ENCODE measurements around the gene PABPC1L. TPM values are rescaled to one million over a fixed set of nuclear protein-coding genes. Genes with fewer than 3 reads are reported as not detected.
A peak's percentile ranks its signal among the peaks of the same experiment; 100 is the strongest.

PABPC1L gene
- polyA plus RNA-seq, 1 donor (not counting 4 experiments of a cell fraction or from before 2014, with no cell fraction given), result 31.4 TPM

- Histone ChIP-seq H3K36me3 (ENCODE audit: control insufficient read depth in 2 of 2, extremely low read depth in 1 of 2, insufficient read depth in 2 of 2, low read length in 2 of 2) (peaks cover 20 to 26% of the 10 kb centered on the region in 2 experiments), H3K9me3 (ENCODE audit: control insufficient read depth, low read depth, low read length) (no peaks in the 10 kb centered on the region), H3K4me1 (ENCODE audit: control insufficient read depth, extremely low read depth, insufficient read depth, low read length) (peaks cover 11% of the 10 kb centered on the region), H3K27me3 (ENCODE audit: control insufficient read depth, extremely low read depth, insufficient read depth, low read length) (no peaks in the 10 kb centered on the region), H3K4me2 (ENCODE audit: control insufficient read depth, extremely low read depth, insufficient read depth, low read depth, low read length) (no peak overlapping the region), H3K27ac (ENCODE audit: control insufficient read depth, insufficient read depth, low read length) (no peak overlapping the region), H3K9me1 (ENCODE audit: control insufficient read depth, extremely low read depth, insufficient read depth, low read length) (peaks cover 3% of the 10 kb centered on the region), H4K20me1 (ENCODE audit: control insufficient read depth, extremely low read depth, insufficient read depth, low read length) (no peaks in the 10 kb centered on the region), H3K9ac (ENCODE audit: control insufficient read depth, extremely low read depth, insufficient read depth, low read length) (no peak overlapping the region), H3K4me3 (ENCODE audit: control insufficient read depth in 2 of 3, extremely low read depth in 1 of 3, insufficient read depth in 2 of 3, low read depth in 1 of 3, low read length in 3 of 3) (no peak overlapping the region), H2AFZ (ENCODE audit: control insufficient read depth, low read length) (no peak overlapping the region), H3K79me2 (ENCODE audit: control insufficient read depth, insufficient read depth, low read length) (no peaks in the 10 kb centered on the region)
- TF ChIP-seq, protein P1, sequence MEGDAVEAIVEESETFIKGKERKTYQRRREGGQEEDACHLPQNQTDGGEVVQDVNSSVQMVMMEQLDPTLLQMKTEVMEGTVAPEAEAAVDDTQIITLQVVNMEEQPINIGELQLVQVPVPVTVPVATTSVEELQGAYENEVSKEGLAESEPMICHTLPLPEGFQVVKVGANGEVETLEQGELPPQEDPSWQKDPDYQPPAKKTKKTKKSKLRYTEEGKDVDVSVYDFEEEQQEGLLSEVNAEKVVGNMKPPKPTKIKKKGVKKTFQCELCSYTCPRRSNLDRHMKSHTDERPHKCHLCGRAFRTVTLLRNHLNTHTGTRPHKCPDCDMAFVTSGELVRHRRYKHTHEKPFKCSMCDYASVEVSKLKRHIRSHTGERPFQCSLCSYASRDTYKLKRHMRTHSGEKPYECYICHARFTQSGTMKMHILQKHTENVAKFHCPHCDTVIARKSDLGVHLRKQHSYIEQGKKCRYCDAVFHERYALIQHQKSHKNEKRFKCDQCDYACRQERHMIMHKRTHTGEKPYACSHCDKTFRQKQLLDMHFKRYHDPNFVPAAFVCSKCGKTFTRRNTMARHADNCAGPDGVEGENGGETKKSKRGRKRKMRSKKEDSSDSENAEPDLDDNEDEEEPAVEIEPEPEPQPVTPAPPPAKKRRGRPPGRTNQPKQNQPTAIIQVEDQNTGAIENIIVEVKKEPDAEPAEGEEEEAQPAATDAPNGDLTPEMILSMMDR (optimal IDR thresholded peaks at IDR 0.05 in 1 of 3, IDR thresholded peaks at IDR 0.05 in 1 of 3, conservative IDR thresholded peaks at IDR 0.05 in 1 of 3; ENCODE audit: extremely low read depth in 1 of 3, insufficient read depth in 2 of 3, low read length in 3 of 3), result no peak
- TF ChIP-seq EZH2 (IDR thresholded peaks at IDR 0.05; ENCODE audit: low read length), result no peak
- no peak for DNase-seq (ENCODE audit: low read depth, low spot score)
- dilution Hi-C loops (cut with MboI; ENCODE audit: extremely low pct_ligation_motif_present, low sequenced_read_pairs), result no loop called here
- FAIRE-seq, result no peak
Measured at GRCh38 chr20:44921447-44921846, 11.6 kb downstream of the PABPC1L start.

GRCh38 chr20:44924541-44924940 is 14.7 kb downstream of the PABPC1L start:
- DNase-seq (ENCODE audit: low read depth, low spot score), result no peak
- Histone ChIP-seq H3K4me2 (ENCODE audit: control insufficient read depth, extremely low read depth, insufficient read depth, low read depth, low read length) (no peak overlapping the region), H2AFZ (ENCODE audit: control insufficient read depth, low read length) (no peak overlapping the region), H3K4me1 (ENCODE audit: control insufficient read depth, extremely low read depth, insufficient read depth, low read length) (peaks cover 11% of the 10 kb centered on the region), H3K27me3 (ENCODE audit: control insufficient read depth, extremely low read depth, insufficient read depth, low read length) (no peaks in the 10 kb centered on the region), H3K4me3 (ENCODE audit: control insufficient read depth in 2 of 3, extremely low read depth in 1 of 3, insufficient read depth in 2 of 3, low read depth in 1 of 3, low read length in 3 of 3) (no peak overlapping the region), H3K9me3 (ENCODE audit: control insufficient read depth, low read depth, low read length) (no peaks in the 10 kb centered on the region), H3K79me2 (ENCODE audit: control insufficient read depth, insufficient read depth, low read length) (no peaks in the 10 kb centered on the region), H3K9me1 (ENCODE audit: control insufficient read depth, extremely low read depth, insufficient read depth, low read length) (peaks cover 3% of the 10 kb centered on the region), H3K27ac (ENCODE audit: control insufficient read depth, insufficient read depth, low read length) (peak overlapping the region; percentile 3), H3K36me3 (ENCODE audit: control insufficient read depth in 2 of 2, extremely low read depth in 1 of 2, insufficient read depth in 2 of 2, low read length in 2 of 2) (peaks cover 10 to 12% of the 10 kb centered on the region in 2 experiments), H4K20me1 (ENCODE audit: control insufficient read depth, extremely low read depth, insufficient read depth, low read length) (no peaks in the 10 kb centered on the region), H3K9ac (ENCODE audit: control insufficient read depth, extremely low read depth, insufficient read depth, low read length) (no peak overlapping the region)
- peak; percentile 13 for FAIRE-seq
- TF ChIP-seq, protein P1 (optimal IDR thresholded peaks at IDR 0.05 in 1 of 3, IDR thresholded peaks at IDR 0.05 in 1 of 3, conservative IDR thresholded peaks at IDR 0.05 in 1 of 3; ENCODE audit: extremely low read depth in 1 of 3, insufficient read depth in 2 of 3, low read length in 3 of 3), result no peak
- TF ChIP-seq EZH2 (IDR thresholded peaks at IDR 0.05; ENCODE audit: low read length), result no peak
- dilution Hi-C loops (cut with MboI; ENCODE audit: extremely low pct_ligation_motif_present, low sequenced_read_pairs), result no loop called here

Measured in keratinocyte (primary cell).